ENCODE measurements around the gene ZBTB7C.

DNA sequence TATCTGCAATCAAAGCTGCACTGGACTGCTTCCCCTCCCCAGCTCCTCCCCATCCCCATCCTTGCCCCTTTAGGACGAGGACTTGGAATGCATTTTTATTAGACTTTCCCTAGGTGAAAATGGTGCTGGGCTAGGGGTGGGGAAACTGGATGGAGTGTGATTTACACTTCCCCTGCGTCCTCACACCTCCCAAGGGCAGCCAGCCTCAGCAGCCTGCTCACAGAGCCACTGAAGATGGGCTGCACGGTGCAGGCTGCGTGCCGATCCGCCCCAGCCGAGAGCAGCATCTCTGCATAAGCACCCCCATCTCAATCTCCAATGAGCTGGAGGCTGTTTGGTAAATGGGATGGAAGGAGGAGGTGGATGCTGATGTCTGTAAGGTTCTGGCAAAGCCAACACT lies 87.6 kb downstream of the ZBTB7C start:
- no peak for TF ChIP-seq POLR2A (IDR thresholded peaks at IDR 0.05; ENCODE audit: low read depth, low read length)
- no peak for TF ChIP-seq CTCF (IDR thresholded peaks at IDR 0.05 in 2 of 3, conservative IDR thresholded peaks at IDR 0.05 in 1 of 3; ENCODE audit: control insufficient read depth in 2 of 3, extremely low read depth in 1 of 3, insufficient read depth in 1 of 3, low read depth in 3 of 3, low read length in 3 of 3)
- TF ChIP-seq SP1 (IDR thresholded peaks at IDR 0.05; ENCODE audit: low read depth, low read length), result no peak
- no peak for TF ChIP-seq ZNF274 (IDR thresholded peaks at IDR 0.05; ENCODE audit: insufficient read depth, insufficient read length)
- TF ChIP-seq GABPA (IDR thresholded peaks at IDR 0.05; ENCODE audit: low read depth), result no peak
- no peak for TF ChIP-seq FOXK2 (IDR thresholded peaks at IDR 0.05)
- TF ChIP-seq SKIL (IDR thresholded peaks at IDR 0.05; ENCODE audit: low read depth, poor library complexity, severe bottlenecking), result no peak
- TF ChIP-seq EZH2 (IDR thresholded peaks at IDR 0.05; ENCODE audit: borderline replicate concordance, control insufficient read depth, low read depth, low read length), result no peak
- no peak for TF ChIP-seq JUNB (IDR thresholded peaks at IDR 0.05)
- TF ChIP-seq CHD2 (IDR thresholded peaks at IDR 0.05; ENCODE audit: borderline replicate concordance, low read depth, low read length), result no peak
- no peak for TF ChIP-seq JUND (IDR thresholded peaks at IDR 0.05; ENCODE audit: low read depth, low read length)
- TF ChIP-seq BHLHE40 (IDR thresholded peaks at IDR 0.05; ENCODE audit: borderline replicate concordance in 1 of 2, low read depth in 2 of 2, low read length in 1 of 2), result no peak

All from GM12878 (cell line).